Amniotic stem cell (primary cell): ENCODE results near the gene SNAPC3.
A peak's percentile ranks its signal among the peaks of the same experiment; 100 is the strongest.
"Not testable (repeated sequence)": the region's sequence is repeated elsewhere in the genome, so short reads cannot be mapped to it uniquely, and the experiment has no call there.

Source experiments
- DNase-seq: peaks from one replicate; lab custom pipeline; 2025; lab: John Stamatoyannopoulos, UW

The SNAPC3 gene

DNA sequence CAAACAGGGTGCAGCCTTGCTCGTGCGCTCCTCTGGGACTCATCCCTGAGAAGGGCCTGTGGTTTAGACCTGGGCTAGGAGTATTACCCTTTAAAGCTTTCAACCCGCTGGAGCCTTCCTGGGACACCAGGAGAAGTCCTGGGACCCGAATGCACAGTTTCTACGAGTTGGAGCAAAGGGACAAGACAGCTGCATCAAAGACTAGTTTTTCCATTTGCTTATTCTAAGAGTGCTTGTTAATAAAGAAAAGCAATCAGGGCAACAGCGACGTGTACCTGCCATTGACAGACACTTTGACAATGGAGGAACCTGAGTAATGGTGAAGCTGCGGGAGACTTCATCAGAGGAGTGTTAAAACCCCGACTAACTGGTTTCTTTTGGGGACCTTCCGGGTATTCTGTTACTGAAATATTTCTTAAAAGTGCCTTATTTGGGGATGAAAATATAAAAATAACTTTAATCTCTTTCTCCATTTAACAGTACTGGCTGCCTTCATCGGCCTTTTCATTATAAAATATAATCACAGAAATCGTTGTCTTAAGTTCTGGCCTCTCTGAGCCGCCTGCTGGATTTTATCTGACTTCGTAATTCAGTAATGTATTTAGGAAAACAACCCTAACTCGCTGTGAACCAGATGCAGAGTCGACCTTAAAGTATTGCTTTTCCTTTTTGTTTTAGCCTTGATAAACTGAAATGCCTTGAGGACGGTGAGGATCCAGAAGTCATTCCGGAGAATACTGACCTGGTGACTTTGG, 732 bp downstream of the SNAPC3 start:
- DNase-seq: no peak

DNA sequence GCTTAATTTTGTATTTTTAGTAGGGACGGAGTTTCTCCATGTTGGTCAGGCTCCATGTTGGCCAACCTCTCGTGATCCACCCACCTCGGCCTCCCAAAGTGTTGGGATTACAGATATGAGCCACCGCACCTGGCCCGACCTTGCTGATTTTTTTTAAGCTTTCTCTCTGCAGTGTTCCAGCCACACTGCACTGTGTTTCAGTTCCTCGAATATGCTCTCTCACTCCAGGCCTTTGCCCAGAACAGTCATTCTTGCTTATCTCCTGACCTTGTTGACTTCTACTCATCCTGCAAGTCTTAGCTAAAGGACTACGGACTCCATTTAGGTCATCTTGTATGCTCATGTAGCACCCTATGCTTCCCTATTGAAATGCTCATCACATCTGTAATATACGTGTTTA, 3.3 kb downstream of the SNAPC3 start:
- no peak for DNase-seq

DNA sequence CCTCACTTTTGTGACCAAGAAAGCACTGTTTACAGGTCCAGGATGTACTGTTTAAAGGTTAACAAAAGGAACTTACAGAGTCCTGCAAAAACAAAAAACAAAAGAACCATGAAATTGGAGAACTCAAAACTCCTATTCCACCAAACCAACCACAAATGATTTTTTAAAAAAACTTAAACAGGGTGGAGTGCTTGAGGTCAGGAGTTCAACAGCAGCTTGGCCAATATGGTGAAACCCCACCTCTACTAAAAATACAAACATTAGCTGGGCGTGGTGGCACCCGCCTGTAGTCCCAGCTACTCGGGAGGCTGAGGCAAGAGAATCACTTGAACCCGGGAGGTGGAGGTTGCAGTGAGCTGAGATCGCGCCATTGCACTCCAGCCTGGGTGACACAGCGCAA, 5.0 kb downstream of the SNAPC3 start:
- DNase-seq: not testable (repeated sequence)

DNA sequence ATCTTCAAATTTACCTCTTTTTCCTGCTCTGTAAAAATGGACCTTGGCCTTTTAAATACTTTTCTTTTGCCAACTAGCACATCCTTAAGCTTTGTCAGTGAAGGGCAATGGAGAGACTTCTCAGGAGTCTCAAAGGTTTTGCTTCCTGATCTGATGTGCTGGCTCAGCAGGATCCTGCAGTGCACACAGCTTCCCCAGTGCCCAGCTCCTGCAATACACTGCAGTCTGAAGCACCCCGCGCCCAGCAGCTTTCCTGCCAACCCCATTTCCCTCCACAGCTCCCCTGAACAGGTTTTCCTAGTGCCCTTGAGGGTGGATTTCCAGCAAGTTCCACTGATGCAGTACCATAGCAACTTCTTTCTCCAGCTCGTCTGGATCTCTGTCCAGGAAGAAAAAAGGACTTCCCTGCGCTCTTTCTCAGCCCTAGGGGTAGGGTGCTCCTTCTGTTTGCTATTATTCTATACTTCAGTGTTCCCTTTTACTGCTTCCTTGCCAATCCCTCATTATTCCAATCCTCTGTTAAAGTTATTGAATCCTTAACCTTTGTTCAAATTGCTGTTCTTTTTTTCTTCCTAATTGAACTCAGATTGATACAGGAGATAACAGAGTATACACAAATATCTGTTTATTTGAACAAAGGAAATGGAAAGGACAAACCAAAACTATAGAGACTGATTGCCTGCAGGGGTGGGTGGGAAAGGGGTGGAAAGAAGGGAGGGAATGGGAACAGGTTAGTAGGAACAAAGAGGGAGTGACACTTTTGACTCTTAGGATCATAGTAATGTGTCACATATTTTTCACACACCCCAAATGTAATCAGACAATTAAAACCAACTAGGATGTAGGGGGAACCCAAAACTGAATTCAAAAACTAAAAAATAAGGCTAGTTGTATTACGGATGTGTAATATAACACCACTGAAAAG, 8.5 kb downstream of the SNAPC3 start:
- DNase-seq: no peak

DNA sequence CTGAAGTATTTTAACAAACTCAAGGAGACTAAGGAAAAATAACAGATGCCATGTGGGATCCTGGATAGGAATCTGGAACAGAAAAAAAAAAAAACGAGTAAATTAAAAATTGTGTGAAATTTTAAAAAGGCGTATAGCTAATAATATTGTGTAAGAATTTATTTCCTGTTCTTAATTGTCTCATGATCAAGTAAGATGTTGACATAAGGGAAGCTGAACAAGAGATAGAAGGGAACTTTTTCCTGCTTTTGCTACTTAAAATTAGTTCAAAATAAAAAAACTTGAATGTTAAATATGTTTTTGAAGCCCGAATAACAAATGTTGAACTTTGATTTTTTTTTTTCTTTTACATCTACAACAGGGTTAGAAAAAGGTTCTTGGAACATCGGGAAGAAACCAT, 10.5 kb downstream of the SNAPC3 start:
- DNase-seq: no peak

DNA sequence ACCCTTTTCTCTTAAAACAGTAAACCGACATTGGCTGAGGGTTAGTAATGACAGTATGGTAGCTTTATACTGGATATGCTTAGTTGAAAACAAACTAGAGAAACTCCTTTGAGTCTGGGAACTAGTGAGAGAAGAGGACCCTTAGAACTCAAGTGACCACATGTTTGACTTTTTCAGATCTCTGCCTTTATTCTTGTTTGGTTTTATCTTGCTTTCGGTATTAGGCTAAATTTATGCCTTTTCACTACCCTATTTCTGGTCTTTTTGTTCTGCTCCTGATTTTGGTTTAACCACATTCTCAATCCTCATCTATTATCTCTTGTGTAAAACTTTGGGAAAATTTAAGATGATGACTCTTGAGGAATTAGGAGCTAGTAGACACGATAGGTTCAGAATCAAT, 11.0 kb downstream of the SNAPC3 start:
- no peak for DNase-seq

DNA sequence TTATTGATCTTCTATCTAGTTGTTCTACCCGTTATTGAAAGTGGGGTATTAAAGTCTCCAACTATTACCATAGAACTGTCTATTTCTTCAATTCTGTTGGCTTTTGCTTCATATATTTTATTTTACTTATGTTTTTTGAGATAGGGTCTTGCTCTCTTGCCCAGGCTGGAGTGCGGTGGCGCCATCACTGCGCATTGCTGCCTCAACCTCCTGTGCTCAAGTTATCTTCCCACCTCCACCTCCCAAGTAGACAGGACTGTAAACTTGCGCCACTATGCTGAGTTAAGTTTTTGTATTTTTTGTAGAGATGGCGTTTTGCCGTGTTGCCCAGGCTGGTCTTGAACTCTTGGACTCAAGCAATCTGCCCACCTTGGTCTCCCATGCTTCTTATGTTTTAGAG, 16.2 kb downstream of the SNAPC3 start:
- DNase-seq: no peak

DNA sequence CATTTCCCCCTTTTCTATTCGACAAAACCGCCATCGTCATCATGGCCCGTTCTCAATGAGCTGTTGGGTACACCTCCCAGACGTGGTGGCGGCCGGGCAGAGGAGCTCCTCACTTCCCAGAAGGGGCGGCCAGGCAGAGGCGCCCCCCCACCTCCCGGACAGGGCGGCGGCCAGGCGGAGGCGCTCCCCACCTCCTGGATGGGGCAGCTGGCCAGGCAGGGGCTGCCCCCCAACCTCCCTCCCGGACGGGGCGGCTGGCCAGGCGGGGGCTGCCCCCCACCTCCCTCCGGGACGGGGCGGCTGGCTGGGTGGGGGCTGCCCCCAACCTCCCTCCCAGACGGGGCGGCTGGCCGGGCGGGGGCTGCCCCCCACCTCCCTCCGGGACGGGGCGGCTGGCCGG, 19.2 kb downstream of the SNAPC3 start:
- DNase-seq: not testable (repeated sequence)

DNA sequence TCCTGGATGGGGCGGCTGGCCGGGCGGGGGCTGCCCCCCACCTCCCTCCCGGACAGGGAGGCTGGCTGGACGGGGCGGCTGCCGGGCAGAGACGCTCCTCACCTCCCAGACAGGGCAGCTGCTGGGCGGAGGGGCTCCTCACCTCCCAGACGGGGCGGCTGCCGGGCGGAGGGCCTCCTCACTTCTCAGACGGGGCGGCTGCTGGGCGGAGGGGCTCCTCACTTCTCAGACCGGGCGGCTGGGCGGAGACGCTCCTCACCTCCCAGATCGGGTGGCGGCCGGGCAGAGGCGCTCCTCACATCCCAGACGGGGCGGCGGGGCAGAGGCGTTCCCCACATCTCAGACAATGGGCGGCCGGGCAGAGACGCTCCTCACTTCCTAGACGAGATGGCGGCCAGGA, 19.6 kb downstream of the SNAPC3 start:
- not testable (repeated sequence) for DNase-seq

DNA sequence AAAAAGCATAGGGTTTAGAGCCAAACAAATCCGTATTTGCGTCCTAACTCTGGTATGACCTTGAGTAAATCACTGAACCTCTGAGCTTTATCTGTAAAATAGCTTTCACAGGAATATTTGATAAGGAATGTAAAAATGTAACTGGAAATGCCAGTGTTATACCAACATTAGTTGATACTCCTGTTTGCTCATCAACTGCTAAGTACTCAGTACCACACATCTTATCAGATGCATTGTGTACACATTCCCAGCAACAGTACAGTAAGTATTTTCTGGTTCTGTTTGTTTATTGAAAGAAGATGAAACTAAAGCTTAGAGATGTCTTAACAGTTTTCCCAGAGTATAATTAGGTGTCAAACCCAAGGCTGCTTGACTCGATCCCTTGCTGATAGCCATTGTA, 21.5 kb downstream of the SNAPC3 start:
- DNase-seq: no peak

DNA sequence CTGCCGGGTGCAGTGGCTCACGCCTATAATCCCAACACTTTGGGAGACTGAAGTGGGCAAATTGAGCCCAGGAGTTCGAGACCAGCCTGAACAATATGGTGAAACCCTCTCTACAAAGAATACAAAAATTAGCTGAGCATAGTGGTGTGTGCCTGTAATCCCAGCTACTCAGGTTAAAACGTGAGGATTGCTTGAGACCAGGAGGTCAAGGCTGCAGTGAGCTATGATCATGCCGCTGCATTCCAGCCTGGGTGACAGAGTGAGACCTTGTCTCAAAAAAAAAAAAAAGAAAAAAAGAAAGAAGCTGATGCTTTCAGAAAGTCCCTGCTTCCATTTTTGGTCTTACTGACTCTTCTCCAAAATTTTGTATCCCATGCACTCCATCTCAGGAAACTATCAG, 31.3 kb downstream of the SNAPC3 start:
- DNase-seq: no peak

DNA sequence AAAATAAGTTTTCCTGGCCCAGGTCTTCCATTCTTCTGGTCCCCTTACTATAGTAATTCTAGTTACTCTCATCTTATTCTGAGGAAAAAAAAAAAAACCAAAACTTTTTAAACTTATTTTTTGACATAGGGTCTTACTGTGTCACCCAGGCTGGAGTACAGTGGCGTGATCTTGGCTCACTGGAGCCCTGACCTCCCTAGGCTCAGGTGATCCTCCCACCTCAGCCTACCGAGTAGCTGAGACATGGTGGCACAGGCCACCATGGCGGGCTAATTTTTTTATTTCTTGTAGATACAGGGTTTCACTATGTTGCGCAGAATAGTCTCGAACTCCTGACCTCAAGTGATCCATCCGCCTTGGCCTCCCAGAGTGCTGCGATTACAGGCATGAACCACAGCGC, 38.4 kb downstream of the SNAPC3 start:
- DNase-seq: no peak

DNA sequence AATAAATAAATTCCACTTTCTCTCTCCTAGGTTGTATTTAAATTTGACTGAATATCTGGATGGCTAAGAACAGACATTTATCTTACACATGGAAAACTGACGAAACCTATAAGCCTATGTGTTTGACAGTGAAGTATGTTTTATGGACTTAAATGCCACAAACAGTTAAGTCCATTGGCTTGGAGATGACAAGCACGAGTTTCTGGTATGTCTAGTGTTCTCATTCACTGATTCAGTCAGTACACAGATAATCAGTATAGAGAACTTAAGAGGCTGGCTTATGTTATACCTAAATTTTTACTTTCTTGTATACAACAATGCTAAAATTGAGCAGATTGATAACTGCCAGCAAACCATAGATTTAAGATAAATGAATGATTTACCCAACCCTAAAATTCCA, 38.9 kb downstream of the SNAPC3 start:
- DNase-seq: no peak

DNA sequence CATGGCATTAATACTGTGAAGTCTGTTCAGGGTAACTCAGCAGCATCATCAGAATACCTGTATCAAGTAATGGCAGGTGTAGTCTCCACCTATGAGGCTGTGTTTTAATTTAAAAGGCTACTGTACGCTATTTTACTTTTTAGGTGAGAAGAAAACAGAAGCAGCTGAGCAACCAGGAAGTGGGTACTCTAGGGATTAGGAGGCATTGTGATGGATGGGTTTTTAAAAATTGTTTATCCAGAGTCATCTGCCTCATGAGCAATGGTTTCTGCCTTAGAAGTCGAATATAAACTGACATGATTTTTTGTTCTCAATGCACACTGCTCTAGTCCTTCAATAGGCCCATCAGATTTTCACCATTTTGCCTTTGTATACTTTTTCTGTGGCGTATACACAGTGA, 45.5 kb downstream of the SNAPC3 start:
- DNase-seq: no peak

DNA sequence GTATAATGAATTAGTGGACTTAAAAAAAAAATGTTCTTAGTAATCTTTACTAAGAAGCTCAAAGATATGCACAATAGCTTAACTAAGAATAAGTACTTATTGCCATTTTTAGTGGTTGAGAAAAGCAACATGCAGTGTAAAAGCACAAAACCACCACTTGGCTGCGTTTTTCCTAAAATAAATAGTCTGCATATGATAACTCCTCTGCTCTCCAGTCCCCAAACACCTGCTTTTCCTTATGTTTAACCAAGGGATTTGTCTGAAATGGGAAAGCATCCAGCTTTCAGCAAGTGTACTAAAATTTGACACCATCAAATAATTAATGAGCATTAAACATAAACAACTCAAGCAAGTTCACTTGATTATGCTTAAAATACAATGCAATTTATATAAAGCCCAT, 46.7 kb downstream of the SNAPC3 start:
- no peak for DNase-seq

DNA sequence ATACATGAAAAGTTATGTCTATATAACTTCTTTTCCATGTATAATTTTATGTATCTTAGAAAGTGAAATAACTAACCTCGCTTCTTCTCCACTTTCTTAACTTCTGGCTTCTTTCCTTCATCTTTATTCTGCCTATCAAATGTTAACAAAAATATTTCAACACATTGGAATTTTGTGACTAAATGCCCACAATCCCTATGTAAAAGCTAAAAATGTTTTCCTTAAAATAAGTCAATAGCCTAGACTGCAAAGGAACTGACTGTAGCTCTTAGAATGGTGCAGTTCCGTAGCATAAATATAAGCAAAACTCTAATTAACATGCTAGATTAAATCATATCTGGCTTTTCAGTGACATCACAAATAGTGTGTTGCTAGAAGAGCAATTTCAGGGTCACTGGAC, 47.2 kb downstream of the SNAPC3 start:
- no peak for DNase-seq

DNA sequence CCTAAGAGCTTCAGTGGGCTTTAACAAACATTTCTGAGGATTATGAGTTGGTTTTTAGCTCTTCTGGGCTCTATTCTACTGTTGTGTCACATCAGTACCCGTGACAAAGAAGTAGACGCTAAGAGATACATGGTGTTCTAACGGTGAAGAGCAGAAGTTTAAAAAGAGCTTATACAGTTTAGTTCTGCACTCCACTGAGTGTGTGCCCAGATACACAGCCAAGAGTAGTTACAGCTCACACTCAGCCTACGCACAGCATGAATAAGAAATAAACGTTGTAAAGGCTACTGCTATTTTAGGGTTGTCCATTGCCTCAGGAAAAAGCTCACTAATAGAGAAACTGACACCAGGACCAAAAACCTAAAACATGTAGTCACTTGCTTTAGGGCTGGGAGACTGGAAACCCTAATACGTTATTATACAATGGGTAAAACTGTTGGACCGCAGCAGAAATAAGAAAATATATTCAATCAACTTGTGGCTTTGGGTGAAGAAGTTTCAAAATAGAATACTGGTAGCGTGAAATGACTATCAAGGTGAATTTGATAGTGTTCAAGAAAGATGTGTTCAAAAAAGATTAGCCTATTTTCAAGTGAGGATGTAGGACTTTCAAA, 53.4 kb downstream of the SNAPC3 start:
- no peak for DNase-seq

DNA sequence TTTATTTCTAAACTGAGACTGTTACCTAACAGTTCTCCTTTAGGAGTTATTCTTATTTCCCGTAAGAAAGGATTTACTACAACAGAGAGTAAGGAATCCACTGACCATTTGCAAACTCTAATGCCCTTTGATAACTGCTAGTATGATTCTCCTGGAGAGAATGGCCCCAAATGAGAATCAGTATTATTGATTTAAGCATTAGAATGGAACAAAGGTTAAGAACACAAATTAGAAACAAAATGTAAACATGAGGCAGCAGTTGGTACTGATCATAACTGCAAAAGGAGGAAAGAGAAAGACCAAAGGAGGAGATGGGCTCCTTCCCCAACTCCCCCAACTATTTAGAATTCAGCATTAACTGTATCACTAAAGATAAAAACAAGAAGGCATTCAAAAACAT, 57.4 kb downstream of the SNAPC3 start:
- no peak for DNase-seq

DNA sequence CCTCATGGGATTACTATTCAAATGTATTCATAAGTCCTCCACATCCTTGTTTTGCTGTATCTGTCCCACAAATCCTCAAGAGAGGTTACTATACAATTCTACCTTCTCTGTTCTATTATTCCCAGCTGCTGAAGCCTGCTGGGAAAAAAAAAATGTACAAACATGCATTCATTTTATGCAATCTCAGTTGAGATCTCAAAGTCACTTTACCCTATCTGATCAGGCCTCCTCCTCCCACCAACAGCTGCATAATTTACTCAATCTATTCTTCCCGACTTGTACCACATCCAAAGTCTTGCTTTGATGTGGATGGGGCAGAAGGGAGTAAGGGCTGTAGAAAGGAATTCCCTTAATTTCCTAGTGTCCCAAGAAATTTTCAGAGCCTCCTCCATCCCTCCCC, 59.5 kb downstream of the SNAPC3 start:
- no peak for DNase-seq

DNA sequence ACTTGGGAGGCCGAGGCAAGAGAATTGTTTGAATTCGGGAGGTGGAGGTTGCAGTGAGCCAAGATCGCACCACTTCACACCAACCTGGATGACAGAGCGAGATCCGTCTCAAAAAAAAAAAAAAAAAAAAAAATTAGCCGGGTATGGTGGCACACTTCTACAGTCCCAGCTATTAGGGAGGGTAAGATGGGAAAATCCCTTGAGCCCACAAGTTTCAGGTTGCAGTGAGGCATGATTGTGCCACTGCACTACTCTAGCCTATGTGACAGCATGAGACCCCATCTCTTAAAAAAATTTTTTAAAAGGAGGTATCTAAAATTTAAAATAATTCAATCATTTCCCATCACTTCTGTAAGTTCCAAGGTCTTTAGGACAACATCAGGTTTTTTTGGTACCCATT, 62.1 kb downstream of the SNAPC3 start:
- DNase-seq: no peak

DNA sequence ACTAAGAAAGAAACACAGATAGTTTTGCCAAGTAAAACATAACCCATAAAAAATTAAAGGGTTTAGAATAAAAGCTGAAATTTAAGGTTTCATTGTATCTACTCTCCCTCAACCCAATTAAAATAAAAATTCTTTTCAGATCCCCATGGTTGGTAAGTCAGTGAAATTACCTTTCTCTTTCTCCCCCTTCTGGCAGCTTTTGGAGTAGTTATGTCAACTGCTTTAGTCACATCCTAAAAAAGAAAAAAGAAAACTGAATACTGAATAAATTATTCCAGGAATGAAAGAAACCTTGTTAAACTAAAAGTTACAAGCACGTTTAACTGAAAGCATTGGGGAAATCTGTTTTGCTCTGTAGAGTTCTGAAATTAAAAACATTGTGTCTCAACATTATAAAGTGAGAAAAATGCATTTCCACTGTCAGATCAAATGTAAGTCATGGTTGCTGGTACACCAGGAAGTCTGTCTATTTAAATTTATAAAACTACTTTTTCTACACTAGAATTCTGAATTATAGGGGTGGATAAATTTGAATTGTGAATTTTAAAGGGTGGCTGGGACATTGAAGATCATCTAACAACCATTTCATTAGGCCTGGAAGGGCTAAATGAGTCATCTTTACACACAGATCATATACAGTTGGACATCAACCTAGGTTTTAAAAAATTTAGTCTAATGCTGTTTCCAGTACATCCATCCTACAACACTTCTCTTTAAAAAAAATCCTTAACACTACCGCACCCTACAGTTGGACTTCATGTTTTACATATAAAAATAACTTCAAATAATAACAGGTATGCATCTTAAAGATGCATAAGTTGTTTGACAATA, 63.4 kb downstream of the SNAPC3 start:
- DNase-seq: peak; percentile 18

DNA sequence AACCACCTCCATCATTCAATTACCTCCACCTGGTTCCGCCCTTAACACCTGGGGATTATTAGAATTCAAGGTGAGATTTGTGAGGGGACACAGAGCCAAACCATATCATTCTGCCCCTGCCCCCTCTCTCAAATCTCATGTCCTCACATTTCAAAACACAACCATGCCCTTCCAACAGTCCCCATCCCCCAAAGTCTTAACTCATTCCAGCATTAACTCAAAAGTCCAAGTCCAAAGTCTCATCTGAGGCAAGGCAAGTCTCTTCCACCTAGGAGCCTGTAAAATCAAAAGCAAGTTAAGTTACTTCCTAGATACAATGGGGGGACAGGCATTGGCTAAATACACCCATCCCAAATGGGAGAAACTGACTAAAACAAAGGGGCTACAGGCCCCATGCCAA, 69.3 kb downstream of the SNAPC3 start:
- DNase-seq: no peak
